Kidney tubule cell (primary cell): ENCODE results near the gene UBN1.
"Not testable (repeated sequence)": the region's sequence is repeated elsewhere in the genome, so short reads cannot be mapped to it uniquely, and the experiment has no call there.

Experiments
- DNase-seq: peaks from one replicate; pipeline ENCODE4 v3.0.0-alpha.2; 2018; ENCODE audit warnings: low spot score

UBN1 gene

DNA sequence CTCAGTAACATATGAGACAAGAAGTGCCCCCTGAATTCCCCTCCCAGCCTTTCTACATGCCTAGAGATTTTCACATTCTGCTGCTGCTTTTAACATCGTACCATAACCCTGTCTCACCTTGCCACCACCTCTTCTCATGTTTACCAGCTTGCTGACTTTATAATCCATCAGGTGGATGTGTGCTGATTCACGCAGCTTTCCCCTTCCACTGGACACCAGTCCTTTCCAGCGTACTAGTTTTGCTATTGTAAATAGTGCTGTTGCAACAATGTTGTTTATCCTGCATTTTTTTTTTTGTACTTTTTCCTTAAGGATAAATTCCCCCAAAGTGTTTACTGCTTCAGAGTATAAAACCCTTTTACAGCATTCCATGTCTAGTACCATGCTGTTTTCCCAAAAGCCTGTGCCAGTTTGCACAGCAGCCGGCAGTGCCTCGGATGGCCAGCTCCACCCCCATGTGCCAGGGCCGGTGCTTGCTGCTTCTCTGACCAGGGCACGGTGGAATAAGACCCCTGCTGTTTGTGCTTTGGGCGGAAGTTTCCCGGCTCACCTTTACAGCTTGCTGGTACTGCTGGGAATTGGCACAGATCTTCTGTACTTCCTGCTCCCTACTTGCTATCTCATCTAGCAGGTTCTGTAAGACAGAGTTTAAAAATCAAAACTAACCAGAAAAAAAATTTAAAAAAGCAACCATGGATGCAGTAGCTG, 41.3 kb downstream of the UBN1 start:
- DNase-seq: no peak

DNA sequence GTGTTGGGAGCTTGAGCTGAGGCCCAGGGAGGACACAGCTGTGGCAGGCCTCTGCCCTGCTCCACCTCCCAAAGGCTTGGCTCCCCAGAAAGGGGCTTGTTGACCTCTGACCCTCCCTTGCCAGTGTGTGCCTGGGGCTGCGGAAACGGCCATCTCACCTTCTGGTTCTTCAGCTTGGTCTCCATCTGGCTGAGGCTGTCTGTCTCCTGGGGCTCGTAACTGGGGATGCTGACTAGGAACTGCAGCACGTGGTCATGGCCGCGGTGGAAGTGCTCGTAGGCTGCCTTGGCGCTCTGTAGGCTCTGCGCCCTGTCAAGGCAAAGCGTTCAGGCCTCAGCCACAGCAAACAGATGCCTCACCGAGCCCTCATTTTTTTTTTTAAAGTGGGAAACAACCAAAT, 42.7 kb downstream of the UBN1 start:
- DNase-seq: no peak

DNA sequence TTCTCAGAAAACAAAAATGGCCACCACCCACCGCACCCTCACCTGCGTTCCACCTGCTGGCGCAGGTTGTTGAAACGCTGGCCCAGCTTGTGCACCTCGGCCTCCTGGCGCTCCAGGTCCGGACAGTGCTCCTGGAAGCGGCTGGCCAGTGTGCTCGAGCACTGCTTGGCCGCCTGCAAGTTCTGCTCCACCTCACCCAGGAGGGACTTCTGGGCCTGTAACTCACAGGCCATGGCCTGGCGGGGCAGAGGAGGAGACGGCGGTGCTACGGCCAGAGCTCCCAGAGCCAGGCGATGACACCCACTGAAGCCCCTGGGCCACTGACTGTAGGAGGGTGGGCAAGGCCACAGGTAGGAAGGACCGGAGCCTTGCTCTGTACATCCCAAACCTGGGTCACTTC, 43.4 kb downstream of the UBN1 start:
- no peak for DNase-seq

- DNase-seq: no peak
Measured at GRCh38 chr16:4891097-4891885, 44.0 kb downstream of the UBN1 start.

DNA sequence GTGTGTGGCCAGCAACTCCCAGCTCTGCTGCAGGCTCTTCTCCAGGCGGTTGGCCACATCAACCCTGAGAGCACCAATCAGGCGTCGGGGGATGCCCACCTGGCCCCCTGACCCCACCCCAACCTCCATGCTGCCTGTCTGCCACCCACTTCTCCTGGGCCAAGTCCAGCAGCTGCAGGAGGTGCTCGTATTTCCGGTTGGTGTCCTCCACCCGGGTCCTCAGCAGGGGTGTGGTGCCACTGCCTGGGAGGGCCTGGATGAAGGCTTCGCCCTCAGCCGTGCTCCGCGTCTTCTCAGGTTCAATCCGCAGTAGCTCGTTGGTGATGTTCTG, 44.6 kb downstream of the UBN1 start:
- DNase-seq: no peak

GRCh38 chr16:4892361-4893102, 45.3 kb downstream of the UBN1 start:
- DNase-seq: no peak

- no peak for DNase-seq
Measured at GRCh38 chr16:4893103-4893862, 46.0 kb downstream of the UBN1 start.

GRCh38 chr16:4894276-4895150, 47.2 kb downstream of the UBN1 start:
- DNase-seq: no peak

DNA sequence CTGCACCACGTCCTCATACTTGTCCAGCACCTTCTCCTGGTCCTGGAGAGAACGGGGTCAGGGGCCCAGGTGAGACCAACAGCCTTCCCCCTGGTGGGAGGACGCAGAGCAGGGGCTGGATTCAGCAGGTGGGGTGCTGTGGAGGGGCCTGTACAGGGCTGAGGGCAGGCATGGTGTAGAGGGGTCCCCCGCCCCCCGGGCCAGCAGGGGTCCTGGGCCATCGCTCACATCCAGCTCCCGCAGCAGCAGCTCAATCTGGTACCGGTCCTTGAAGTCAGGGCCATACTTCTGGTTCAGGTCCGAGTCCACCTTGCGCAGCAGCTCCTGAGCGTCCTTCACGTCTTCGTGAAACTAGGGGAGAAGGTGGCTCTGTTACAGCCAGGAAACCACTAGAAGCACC, 48.1 kb downstream of the UBN1 start:
- no peak for DNase-seq

DNA sequence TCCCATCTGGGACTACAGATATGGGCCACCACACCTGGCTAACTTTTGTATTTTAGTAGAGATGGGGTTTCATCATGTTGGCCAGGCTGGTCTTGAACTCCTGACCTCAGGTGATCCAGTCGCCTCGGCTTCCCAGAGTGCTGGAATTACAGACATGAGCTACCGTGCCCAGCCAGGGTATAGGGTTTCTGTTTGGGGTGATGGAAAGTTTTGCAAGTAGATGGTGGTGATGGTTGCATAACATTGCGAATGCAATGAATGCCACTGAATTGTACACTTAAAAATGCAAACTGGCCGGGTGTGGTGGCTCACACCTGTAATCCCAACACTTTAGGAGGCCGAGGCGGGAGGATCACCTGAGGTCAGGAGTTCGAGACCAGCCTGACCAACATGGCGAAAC, 49.5 kb downstream of the UBN1 start:
- DNase-seq: not testable (repeated sequence)

GRCh38 chr16:4897328-4897727, 50.0 kb downstream of the UBN1 start:
- no peak for DNase-seq

- no peak for DNase-seq
Measured at GRCh38 chr16:4898811-4899473, 51.7 kb downstream of the UBN1 start.

DNA sequence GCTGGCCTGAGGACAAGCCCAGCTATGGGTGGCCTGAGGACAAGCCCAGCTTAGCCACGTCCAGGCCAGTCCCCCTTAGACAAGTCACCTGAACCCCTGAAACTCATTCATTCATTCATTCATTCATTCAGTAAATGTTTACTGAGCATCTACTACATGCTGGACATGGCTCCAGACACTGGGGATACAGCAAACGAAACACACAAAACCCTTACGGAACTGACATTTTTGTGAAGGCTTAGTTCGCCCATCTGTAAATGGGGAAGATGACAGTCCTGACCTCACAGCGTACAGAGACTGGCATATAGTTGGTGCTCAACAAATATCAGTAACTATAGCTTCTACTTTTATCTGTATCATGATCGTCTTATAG, 52.2 kb downstream of the UBN1 start:
- no peak for DNase-seq

- DNase-seq: no peak
Measured at GRCh38 chr16:4900036-4900435, 52.8 kb downstream of the UBN1 start.

DNA sequence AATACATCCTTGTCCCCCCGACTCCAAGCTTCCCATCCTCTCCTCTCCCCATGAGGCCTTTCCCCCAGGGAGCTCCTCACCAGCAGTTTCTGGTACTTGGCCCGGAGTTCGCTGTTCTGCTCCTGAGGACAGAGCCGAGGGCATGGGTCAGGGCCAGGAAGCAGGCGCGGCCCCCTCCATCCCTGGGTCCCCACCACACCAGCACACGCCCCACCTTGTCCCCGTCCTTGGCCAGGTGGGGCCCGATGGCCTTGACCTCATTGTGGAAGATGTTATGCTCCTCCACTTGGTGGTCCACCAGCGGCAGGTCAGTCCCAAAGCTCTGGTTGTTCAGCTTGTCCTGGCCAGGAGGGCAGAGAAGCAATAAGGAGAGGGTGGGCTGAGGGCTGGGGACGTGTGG, 53.5 kb downstream of the UBN1 start:
- DNase-seq: no peak

DNA sequence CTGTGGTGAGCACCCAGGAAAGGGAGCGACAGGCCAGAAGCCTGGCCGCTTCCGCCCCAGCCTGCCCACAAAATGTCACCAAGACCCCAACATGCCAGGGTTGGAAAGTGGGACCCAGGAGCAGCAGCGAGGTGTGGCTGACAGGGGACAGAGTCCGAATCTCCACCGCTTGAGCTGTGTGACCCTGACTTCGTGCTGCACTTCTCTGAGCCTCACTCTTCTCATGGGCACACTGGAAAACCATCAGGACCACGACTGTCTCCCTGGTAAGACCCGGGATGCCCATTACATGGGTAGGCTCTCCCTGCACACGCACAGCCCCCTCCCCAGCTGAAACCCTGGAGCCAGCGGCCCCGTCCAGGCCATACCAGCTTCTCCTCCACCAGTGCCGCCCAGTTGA, 54.8 kb downstream of the UBN1 start:
- no peak for DNase-seq

- no peak for DNase-seq
Measured at GRCh38 chr16:4904108-4904941, 57.0 kb downstream of the UBN1 start.

GRCh38 chr16:4904942-4905615, 57.8 kb downstream of the UBN1 start:
- DNase-seq: no peak

- no peak for DNase-seq
Measured at GRCh38 chr16:4908854-4909401, 61.6 kb downstream of the UBN1 start.
